Right lobe of liver (tissue), 4 donors: Measurements from ENCODE around the gene ATP13A3.

Experiments used
- CTCF ChIP-seq, 4 donors: fragments of 200-600 bp in 3 of 4; fragments of 450-650 bp in 1 of 4; IDR thresholded peaks; one replicate each; pipeline versions ENCODE4 v1.5.1 to v1.8.0; 2016 to 2022; ENCODE audit warnings: antibody characterized with exemption in 4 of 4, mild to moderate bottlenecking in 2 of 4
- POLR2A ChIP-seq: fragments of 450-650 bp; IDR thresholded peaks from one replicate; pipeline ENCODE4 v1.6.1; 2017; ENCODE audit warnings: antibody characterized with exemption, mild to moderate bottlenecking
- donor health status: DM: no; HTN: no; CAD: no.
- donor health status: DM: no; HTN: no; CAD: no.
- donor health status: DM: no; HTN: yes; CAD: no.

DNA sequence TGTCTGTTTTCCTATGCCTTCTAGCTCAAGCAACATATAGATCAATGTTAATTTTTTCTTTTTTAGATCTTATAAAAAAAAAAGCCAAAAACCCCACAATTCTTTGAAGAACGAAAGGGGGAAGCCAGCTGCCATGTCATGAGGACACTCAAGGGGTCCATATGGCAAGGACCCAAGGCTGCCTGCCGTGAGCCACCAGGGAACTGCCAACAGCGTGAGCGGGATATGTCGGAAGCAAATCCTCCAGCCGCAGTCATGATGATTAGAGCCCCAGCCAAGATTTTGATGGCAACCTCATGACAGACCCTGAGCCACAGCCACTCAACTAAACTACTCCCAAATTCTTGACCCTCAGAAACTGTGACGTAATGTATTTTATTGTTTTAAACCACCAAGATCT is 94.2 kb downstream of the ATP13A3 start:
- TF ChIP-seq POLR2A (no peak), CTCF (IDR thresholded peaks at IDR 0.05) (no peak)
